Measurements from ENCODE around the gene AMPD3.

Gene AMPD3

DNA sequence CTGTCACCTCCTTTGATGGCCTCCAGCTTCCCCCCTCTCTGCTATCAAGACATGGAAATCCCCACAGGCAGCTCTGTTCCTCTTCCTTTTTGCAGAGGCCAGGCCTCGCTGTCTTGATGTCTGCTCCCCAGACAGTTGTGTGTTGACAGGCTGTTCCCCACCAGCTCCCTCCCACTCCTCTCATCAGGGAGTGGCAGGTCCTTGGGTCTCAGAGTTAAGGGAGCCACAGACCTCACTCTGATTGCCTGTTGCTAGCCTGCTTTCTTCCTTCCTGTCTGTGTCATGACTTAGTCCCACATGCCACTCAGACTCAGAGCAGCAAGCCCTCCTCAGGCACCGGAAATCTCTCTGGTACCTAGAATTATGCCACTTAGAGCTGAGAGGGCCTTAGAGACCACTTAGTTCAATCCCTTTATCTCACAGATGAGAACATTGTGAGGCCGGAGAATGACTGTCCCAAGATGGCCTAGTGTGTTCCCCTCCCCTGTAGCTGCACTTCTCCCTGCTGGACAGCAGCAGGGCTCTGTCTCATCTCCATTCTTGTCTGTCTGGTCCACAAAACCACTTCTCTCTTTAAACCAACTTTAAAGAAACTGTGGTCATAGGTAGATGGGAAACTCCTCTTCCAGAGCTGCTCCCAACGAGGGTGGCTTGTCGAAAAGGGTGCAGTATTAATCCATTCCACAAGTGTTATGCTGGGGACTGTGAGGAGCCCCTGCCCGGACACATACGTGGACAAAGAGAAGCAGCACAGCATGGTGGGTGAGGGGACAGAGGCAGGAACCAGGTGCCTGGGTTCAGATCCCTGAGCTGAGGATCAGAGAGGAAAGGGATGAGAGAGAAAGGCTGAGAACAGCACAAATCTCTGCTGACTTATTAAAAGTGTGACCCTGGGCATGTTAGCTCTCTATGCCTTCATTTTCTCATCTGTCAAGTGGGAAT is 4.2 kb downstream of the AMPD3 start:
- in situ Hi-C loops (cut with HindIII; ENCODE audit: low sequenced_read_pairs), result no loop called here

DNA sequence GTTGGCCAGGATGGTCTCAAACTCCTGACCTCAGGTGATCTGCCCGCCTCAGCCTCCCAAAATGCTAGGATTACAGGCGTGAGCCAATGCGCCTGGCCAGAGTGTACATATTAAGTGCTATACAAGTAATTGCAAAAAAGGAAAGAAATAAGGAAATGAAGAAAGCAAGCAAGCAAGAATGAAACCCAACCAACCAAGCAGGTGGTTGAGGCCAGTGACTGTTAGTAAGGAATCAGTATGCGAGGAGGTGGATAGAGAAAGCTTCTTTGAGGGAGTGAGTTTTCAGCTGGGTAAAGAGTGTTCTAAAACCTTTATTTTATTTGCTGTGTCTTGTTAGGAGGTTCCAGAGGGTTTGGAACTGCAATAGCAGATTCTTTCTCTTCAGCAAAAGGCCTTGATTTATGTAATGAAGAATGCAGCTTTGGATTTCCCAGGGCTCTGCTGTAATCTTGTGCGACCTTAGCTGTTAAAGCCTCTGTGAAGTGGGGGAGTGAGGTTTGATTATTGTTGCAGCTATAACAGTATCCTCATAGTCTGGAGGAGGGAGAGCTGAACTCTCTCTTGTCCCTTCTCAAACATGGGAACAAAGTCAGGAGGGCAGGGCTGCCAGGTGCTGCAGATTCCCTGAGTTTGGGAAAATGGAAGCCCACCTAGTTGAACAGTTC is 5.7 kb downstream of the AMPD3 start:
- in situ Hi-C loops (cut with HindIII; ENCODE audit: low sequenced_read_pairs), result no loop called here

DNA sequence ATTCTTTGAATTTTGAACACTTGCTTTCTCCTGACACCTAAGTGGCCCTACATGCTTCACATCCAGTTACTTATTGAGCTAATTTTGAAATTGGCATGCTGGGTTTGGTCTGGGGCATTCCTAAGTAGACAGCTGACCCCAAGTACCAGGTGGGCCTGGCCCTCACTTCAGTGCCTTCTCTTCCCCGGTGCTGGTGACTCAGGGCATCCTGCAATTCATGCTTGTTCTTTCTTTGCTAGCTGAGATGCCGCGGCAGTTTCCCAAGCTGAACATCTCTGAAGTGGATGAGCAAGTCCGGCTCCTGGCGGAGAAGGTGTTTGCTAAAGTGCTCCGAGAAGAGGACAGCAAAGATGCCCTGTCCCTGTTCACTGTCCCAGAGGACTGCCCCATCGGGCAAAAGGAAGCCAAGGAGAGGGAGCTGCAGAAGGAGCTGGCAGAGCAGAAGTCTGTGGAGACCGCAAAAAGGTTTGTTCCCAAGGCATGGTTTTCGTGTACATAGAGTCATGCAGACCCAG is 6.3 kb downstream of the AMPD3 start:
- in situ Hi-C loops (cut with HindIII; ENCODE audit: low sequenced_read_pairs), result no loop called here

DNA sequence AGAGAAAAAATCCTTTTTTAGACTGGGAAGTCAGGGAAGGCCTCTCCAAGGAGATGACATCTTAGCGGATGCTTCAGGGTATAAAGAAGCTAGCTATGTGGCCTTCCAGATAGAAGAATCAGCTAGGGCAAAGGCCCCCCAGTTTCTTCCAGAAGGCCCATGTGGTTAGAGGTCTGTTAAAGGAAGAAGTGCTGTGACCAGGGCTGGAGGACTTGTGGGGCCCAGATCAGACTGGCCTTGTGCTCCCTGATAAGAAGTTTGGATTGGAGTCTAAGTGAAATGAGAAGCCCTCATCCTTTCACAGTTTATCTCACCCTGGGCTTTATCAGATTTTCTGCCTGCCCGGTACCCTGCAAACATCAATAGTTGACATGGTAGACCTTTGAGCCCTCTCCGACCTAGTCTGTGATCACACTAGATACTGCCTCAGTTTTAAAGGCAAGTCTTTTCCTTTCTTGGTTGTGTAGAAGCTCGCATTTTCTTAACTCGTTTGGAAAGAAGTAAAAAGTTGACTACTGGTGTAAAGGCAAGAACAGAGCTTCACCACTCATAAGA is 7.8 kb downstream of the AMPD3 start:
- in situ Hi-C loops (cut with HindIII; ENCODE audit: low sequenced_read_pairs), result no loop called here

DNA sequence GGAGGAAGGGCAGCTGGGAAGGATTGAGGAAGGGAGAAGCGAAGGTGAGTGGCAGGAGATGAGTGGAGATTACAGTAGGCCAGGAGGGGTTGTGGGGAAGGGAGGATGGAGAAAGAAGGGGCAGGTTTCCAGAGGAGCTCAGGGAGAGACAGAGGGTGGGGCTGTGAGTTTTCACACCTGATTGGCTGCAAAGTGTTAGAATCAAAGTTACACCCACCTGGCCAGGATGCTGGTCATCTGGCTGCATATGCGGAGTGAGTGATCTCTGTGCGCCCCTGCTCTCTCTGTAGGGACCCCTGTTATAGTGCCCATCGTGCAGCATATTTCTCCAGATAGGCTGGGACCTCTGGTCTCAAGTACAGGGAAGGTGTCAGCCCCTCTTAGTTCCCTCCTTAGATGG is 18.3 kb downstream of the AMPD3 start:
- in situ Hi-C loops (cut with HindIII; ENCODE audit: low sequenced_read_pairs), result no loop called here

DNA sequence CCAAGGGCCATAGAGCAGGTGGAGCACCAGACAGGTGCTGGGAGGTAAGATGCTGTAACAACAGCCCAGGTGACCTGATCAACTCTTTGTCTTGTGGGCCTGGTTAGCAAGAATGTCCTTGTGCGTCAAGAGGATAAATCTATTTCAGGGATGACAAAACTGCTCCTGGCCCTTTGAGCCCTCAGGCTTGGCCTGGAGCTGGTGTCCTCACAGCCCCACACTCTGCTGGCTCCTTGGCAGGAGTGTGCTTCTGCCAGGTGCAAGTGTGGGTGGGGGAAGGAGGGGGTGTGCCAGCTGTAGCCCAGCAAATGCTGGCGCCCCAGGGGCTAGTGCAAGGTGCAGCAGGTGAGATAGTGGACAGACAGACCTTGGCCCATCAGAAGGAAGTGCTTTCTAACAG is 19.5 kb downstream of the AMPD3 start:
- in situ Hi-C loops (cut with HindIII; ENCODE audit: low sequenced_read_pairs), result no loop called here

DNA sequence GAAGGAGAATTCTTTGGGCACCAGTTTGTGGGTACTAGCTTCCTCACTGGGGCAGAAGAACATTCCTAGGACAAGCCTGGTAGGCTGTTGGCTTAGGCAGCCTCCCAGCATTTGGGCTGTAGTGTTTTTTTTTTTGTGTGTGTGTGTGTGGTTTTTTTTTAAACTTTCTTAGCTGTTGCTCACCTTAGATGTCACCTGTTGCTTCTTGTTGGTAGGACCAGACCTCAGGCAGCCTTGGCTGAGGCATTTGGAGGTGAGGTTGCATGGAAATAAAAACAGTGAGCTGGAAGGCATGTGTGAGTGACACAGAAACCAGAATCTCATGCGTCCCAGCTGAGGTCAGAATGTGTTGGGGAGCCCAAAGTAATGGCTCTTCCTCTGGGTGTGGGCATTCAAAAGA is 21.3 kb downstream of the AMPD3 start:
- in situ Hi-C loops (cut with HindIII; ENCODE audit: low sequenced_read_pairs), result no loop called here

DNA sequence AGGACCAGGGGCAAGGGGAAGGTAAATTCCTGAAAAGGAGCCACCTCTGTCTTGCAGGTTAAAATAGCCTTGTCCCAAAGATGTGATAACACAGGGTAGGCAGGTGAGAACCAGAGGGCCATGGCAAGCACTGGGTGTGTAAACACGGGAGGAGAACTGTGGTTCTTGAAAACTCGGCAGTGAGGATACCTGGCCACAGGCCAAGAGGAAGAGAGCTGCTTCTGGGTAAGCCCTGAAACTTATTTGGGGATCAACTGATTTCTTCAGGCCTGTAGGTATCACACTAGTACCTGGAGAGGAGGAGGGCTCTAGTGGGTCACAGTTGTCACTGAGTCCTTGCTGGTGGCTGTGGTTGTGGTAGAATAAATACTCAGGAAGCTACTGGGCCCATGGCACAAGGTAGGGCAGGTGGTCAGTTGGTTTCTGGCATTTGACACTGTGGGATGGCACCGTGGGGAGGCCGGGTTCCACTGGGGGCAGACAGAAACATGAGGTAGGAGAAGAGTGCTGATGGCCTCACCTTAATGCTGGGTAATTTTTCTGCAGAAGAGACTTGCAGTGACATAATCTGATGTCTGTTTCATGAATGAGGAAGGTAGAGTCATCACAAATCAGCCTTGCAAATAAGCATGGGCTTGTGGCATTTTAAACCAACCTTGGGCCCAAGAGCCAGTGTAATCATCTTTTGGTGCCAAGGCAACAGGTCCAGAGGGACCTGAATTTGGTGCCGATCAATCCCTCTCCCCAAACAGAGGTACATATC is 22.0 kb downstream of the AMPD3 start:
- in situ Hi-C loops (cut with HindIII; ENCODE audit: low sequenced_read_pairs), result no loop called here

DNA sequence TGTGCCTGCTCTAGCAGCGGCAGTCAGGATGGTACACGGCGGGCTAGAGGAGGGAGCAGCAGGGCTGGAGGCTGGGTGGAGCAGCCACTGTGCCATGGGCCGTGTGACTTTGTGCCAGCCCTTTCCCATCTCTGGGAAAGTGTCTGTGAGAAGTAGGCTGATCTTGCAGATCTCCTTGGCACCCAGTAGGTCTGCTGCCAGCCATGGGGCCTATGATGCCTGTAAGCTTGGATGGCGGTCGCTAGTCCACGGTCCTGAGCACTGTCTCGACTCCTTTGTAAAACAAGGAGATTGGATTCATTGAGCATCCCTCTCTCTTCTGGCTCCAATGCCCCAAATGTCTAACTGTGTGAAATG is 22.6 kb downstream of the AMPD3 start:
- in situ Hi-C loops (cut with HindIII; ENCODE audit: low sequenced_read_pairs), result no loop called here

DNA sequence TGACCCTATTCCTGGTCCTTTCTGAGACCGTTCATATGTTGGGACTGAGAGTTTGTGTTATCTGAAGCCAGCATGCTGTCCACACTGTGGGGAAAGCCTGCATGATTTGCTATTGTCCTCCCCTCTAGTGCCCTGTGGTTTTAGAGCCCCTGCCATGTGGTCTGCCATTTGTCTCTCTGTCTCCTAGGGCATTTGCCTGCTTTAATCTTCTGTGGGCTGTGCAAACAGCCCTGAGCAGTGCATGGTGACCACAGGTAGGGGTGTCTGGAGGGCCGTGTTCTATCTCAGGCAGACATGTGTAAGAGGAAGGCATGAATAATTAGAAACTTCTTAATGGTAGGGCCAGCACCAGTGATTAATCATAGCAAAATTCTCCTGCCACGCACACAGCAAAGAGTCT is 23.0 kb downstream of the AMPD3 start:
- in situ Hi-C loops (cut with HindIII; ENCODE audit: low sequenced_read_pairs), result no loop called here

DNA sequence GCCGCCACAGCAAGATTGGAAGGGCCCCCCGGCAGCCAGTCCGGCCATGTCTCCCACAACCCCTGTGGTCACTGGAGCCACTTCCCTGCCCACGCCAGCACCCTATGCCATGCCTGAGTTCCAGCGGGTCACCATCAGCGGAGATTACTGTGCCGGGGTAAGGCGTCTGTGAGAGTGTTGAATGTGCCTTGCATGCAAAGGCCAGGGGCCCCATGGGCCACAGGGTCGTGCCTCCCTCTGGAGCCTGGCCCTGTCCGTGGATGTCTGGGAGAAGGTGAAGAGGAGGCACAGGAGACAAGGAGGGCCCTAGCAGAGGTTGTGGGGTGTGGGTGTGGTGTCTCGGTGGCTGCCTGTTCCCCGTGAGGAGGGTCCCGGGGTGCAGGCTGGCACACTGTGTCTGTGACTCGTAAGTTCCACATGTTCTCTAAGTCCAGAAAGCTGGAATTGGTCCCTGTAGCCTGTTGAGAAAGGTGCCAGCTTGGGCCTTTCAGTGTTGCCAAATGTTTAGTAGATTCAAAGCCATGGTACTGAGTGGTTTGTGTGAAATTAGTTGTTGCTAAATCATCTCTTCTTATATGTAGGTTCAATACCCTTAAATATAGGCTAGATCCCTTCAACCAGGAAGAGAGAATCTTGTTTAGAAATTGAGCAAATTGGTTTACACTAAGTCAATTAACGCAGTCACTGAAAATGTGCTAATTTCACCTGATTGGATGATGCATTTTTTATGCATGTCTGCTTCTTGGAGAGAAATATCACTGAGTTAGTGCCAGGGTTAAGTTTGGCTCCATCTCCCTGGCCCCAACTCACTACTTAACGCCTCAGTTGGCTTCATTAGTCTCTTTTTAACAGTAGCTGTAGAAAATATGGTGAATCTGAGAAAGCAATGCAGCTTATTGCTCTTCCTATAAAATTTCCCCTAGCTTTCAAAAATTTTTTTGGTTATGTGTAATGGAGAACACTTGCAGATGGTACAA is 23.8 kb downstream of the AMPD3 start:
- in situ Hi-C loops (cut with HindIII; ENCODE audit: low sequenced_read_pairs), result no loop called here

DNA sequence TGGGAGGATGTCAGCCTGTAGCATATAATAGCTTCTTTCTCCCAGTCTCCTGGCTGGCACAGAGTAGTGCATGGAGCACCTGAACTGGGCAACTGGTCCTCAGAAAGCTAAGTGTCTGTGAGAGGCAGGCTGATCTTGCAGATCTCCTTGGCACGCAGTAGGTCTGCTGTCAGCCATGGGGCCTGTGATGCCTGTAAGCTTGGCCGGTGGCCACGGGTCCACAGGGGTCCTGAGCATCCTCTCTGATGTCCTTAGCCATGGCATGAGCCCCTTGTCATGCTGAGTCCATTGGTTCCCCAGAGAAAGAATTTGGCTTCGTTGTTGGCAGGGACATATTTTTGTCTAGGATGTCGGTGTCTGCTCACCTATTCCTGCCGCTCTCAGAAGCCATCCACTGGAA is 25.0 kb downstream of the AMPD3 start:
- in situ Hi-C loops (cut with HindIII; ENCODE audit: low sequenced_read_pairs), result no loop called here

DNA sequence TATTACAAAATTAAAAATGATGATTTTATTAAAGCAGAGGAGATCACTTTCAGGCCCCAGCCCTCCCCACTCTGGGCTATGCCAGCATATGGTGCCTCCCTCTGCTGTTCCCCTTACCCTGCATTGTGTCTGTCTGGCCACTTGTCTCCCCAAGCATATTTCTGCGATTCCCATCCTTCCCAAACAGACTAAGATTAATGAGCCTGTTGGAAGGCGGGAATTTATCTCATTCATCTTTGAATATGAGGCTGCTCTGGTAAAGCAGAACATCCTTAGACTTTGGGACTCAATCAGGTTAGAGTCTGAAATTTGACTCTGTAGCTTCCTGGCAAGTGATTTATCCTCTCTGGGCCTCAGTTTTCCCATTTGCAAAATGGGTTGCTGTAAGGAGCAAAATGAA is 25.7 kb downstream of the AMPD3 start:
- in situ Hi-C loops (cut with HindIII; ENCODE audit: low sequenced_read_pairs), result no loop called here

DNA sequence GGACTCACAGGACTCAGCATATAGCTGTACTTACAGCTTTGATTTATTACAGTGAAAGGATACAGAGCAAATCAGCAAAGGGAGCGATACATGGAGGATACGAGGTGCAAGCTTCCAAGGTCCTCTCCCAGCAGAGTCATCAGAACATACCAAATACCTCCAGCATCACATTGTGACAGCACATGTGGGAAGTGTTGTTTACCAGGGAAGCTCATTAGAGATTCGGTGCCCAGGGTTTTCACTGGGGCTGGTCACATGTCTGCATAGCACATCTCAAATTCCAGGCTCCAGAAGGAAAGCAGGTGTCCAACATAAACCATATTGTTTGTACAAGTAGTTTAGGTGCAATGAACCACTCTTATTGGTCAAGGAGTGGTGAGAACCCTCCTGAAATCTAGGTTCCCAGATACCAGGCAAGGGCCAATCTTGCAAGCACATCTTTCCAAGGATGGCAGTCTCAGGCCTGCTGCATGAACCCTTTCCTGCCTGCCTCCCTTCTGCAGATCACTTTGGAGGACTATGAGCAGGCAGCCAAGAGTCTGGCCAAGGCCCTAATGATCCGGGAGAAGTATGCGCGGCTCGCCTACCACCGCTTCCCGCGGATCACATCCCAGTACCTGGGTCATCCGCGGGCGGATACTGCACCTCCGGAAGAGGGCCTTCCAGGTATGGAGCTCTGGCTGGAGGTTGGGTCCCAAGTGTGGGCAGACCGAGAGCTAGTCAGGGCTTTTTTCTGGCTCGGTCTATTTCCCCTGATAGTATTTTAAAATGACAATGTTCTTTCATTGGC is 26.7 kb downstream of the AMPD3 start:
- in situ Hi-C loops (cut with HindIII; ENCODE audit: low sequenced_read_pairs), result no loop called here

DNA sequence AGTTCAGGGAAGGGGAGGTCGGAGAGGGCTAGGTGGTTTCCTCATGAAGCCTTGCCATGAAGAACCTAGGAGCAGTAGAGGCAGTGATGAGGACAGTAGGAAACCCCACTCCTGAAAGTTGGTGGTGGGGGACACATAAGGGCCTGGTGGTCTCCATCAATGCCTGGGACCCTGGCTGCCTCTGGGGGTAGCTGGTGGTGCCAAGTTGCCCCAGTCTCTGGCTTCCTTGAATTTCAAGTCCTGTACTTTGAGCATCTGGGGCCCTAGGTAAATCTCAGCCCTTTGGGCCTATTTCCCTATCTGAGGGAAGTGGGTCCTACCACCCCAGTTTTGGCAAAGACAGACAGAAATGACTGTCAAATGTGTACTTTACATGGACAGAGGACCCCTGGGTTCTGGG is 28.1 kb downstream of the AMPD3 start:
- in situ Hi-C loops (cut with HindIII; ENCODE audit: low sequenced_read_pairs), result no loop called here

DNA sequence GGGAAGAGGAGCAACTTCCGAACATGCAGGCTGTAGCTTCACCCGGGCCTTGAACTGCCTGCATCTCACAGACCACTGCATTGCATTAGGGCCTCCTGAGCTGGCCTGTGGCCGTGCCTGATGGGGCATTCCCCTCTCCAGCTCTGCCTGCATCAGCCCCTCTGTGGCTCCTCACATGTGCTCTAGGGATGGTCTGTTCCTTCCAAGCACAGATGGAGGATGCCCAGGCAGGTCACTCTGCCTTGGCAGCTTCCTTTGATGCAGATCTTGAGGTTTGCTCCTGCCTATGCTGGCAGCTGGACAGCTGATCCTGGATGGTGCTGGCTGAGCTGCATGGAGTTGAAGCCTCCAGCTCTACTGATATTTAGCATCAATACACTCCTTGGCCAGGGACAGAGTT is 28.5 kb downstream of the AMPD3 start:
- in situ Hi-C loops (cut with HindIII; ENCODE audit: low sequenced_read_pairs), result no loop called here

DNA sequence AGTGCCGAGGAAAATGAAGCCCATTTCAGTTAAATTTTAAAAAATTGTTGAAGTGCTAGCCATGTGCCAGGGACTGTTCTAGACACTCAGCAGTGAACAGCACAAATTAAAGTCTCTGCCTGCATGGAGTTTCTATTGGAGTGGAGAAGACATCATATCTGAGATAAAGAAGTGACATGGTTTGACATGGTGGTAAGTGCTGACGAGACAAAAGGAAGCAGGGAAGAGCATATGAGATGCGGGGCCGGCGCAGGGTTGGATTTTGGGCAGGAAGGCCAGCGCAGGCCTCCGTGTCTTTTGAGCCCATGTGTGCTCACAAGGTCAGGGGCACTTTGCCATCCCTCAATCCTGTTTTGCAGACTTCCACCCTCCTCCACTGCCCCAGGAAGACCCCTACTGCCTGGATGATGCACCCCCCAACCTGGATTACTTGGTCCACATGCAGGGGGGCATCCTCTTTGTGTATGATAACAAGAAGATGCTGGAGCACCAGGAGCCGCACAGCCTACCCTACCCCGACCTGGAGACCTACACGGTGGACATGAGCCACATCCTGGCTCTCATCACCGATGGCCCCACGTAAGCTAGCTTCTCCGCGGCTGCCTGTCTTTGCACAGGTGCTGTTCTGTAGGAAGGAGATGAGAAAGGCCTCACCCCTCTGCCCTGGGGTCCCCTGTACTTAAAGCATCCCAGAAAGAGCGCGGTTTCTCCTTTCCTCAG is 29.6 kb downstream of the AMPD3 start:
- in situ Hi-C loops (cut with HindIII; ENCODE audit: low sequenced_read_pairs), result no loop called here

DNA sequence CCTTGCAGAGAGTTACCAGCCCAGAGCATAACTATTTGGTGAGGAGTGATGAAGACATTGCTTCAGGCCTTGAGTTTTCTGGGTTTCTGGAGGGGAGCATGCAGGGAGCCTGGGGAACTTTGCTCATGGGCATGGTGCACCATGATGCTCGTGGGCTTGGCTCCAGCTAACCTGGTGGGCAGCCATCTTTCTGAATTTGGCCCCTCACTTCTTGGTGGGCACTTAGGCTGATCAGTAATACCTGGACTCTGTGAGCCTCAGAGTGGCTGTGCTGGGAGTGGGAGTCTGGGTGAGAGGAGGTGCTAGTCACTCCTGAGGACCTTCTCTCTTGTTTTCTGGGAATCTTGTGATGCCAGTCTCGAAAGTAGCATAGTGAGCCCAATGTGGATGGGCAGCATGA is 30.6 kb downstream of the AMPD3 start:
- in situ Hi-C loops (cut with HindIII; ENCODE audit: low sequenced_read_pairs), result no loop called here
